NCI-H1092 (cell line): ENCODE measurements around the gene ASH1L.
"Not testable (repeated sequence)": the region's sequence is repeated elsewhere in the genome, so short reads cannot be mapped to it uniquely, and the experiment has no call there.

Source experiments
- DNase-seq: peaks from one replicate; lab custom pipeline; 2025; lab: John Stamatoyannopoulos, UW

The ASH1L gene

GRCh38 chr1:155487541-155487940 lies 75.1 kb downstream of the ASH1L start:
- DNase-seq, result no peak

- not testable (repeated sequence) for DNase-seq
Observed at GRCh38 chr1:155486952-155487351, 75.7 kb downstream of the ASH1L start.

- no peak for DNase-seq
Observed at GRCh38 chr1:155485945-155486344, 76.7 kb downstream of the ASH1L start.

GRCh38 chr1:155485222-155485621 lies 77.4 kb downstream of the ASH1L start:
- DNase-seq, result no peak

- DNase-seq, result no peak
Observed at GRCh38 chr1:155481741-155482241, 80.8 kb downstream of the ASH1L start.

- no peak for DNase-seq
Observed at GRCh38 chr1:155479205-155479604, 83.4 kb downstream of the ASH1L start.

- DNase-seq, result no peak
Observed at GRCh38 chr1:155478270-155478852, 84.2 kb downstream of the ASH1L start.

GRCh38 chr1:155474146-155474545 lies 88.5 kb downstream of the ASH1L start:
- no peak for DNase-seq

GRCh38 chr1:155473151-155473821 lies 89.3 kb downstream of the ASH1L start:
- DNase-seq, result no peak

GRCh38 chr1:155472491-155473083 lies 90.0 kb downstream of the ASH1L start:
- no peak for DNase-seq

GRCh38 chr1:155471891-155472290 lies 90.7 kb downstream of the ASH1L start:
- DNase-seq, result no peak

GRCh38 chr1:155471026-155471425 lies 91.6 kb downstream of the ASH1L start:
- DNase-seq, result no peak

- no peak for DNase-seq
Observed at GRCh38 chr1:155466996-155467395, 95.6 kb downstream of the ASH1L start.

GRCh38 chr1:155466617-155466972 lies 96.0 kb downstream of the ASH1L start:
- no peak for DNase-seq

GRCh38 chr1:155463865-155464650 lies 98.5 kb downstream of the ASH1L start:
- DNase-seq, result no peak

- DNase-seq, result no peak
Observed at GRCh38 chr1:155458111-155458510, 104.5 kb downstream of the ASH1L start.

GRCh38 chr1:155457266-155457665 lies 105.3 kb downstream of the ASH1L start:
- no peak for DNase-seq

GRCh38 chr1:155455588-155456195 lies 106.9 kb downstream of the ASH1L start:
- no peak for DNase-seq

GRCh38 chr1:155454096-155454495 lies 108.5 kb downstream of the ASH1L start:
- DNase-seq, result no peak

GRCh38 chr1:155453141-155453540 lies 109.5 kb downstream of the ASH1L start:
- no peak for DNase-seq

- no peak for DNase-seq
Observed at GRCh38 chr1:155451199-155451598, 111.4 kb downstream of the ASH1L start.

- not testable (repeated sequence) for DNase-seq
Observed at GRCh38 chr1:155442431-155442830, 120.2 kb downstream of the ASH1L start.
